Muscle layer of duodenum (tissue), 2 donors: ENCODE measurements around the gene DMRTA2.

ENCODE experiments used
- H3K27ac ChIP-seq: one replicate; pipeline ENCODE4 v1.7.0; 2013; ENCODE audit warnings: mild to moderate bottlenecking, low read length
- H3K27me3 ChIP-seq: one replicate; pipeline ENCODE4 v1.7.0; 2013; ENCODE audit warnings: low read depth, mild to moderate bottlenecking, control low read depth, low read length
- H3K36me3 ChIP-seq, 2 donors: one replicate each; pipeline ENCODE4 v1.7.0; 2013; ENCODE audit warnings: low read length in 2 of 2, control low read depth in 1 of 2, mild to moderate bottlenecking in 1 of 2; ENCODE audit not compliant: insufficient read depth in 2 of 2, control insufficient read depth in 1 of 2
- H3K4me1 ChIP-seq, 2 donors: one replicate each; pipeline ENCODE4 v1.7.0; 2013; ENCODE audit warnings: low read length in 2 of 2, mild to moderate bottlenecking in 2 of 2, control low read depth in 1 of 2, moderate library complexity in 1 of 2; ENCODE audit not compliant: insufficient read depth in 2 of 2, control insufficient read depth in 1 of 2
- H3K4me3 ChIP-seq, 2 donors: one replicate each; pipeline ENCODE4 v1.7.0; 2013; ENCODE audit warnings: low read length in 2 of 2, low read depth in 1 of 2, mild to moderate bottlenecking in 1 of 2
- H3K9me3 ChIP-seq, 2 donors: one replicate each; pipeline ENCODE4 v1.7.0; 2013; ENCODE audit warnings: low read length in 2 of 2, control low read depth in 1 of 2, mild to moderate bottlenecking in 1 of 2; ENCODE audit not compliant: control insufficient read depth in 1 of 2
- donor health status: healthy.

The DMRTA2 gene

GRCh38 chr1:50422946-50423669 is at the start of gene DMRTA2:
Gene DMRTA2 (minus strand): TSS chr1:50423443. CDS start chr1:50421536, 1,907 bp downstream.
- peak within 1 kb of the TSS; percentile 51 to 64 for H3K4me3 ChIP-seq

GRCh38 chr1:50471967-50472366 is 48.7 kb upstream of the DMRTA2 start:
- Histone ChIP-seq H3K4me1 (no peaks in the 10 kb centered on the region), H3K27me3 (no peaks in the 10 kb centered on the region), H3K9me3 (no peaks in the 10 kb centered on the region), H3K4me3 (no peak overlapping the region), H3K36me3 (peaks cover 8 to 37% of the 10 kb centered on the region in 2 donors), H3K27ac (no peak overlapping the region)

More at GRCh38 chr1:50422946-50423669, at the start of gene DMRTA2:
- peaks cover 3 to 65% of the 10 kb centered on the region in 2 donors for H3K4me1 ChIP-seq
- no peaks in the 10 kb centered on the region for H3K9me3 ChIP-seq
- H3K36me3 ChIP-seq, result no peaks in the 10 kb centered on the region
- H3K27me3 ChIP-seq, result peaks cover 90% of the 10 kb centered on the region
- no peak within 1 kb of the TSS for H3K27ac ChIP-seq

- no peaks in the 10 kb centered on the region for H3K9me3 ChIP-seq
- no peak overlapping the region for H3K27ac ChIP-seq
- H3K27me3 ChIP-seq, result no peaks in the 10 kb centered on the region
- no peaks in the 10 kb centered on the region for H3K4me1 ChIP-seq
- no peak overlapping the region for H3K4me3 ChIP-seq
- peaks cover 5 to 13% of the 10 kb centered on the region in 2 donors for H3K36me3 ChIP-seq
Measured at GRCh38 chr1:50462964-50463363, 39.7 kb upstream of the DMRTA2 start.

GRCh38 chr1:50458507-50458906 is 35.3 kb upstream of the DMRTA2 start:
- no peaks in the 10 kb centered on the region for H3K9me3 ChIP-seq
- no peaks in the 10 kb centered on the region for H3K4me1 ChIP-seq
- no peak overlapping the region for H3K27ac ChIP-seq
- H3K36me3 ChIP-seq, result peaks cover 5 to 8% of the 10 kb centered on the region in 2 donors
- H3K27me3 ChIP-seq, result no peaks in the 10 kb centered on the region
- H3K4me3 ChIP-seq, result no peak overlapping the region

- H3K27ac ChIP-seq, result no peak overlapping the region
- H3K4me1 ChIP-seq, result no peaks in the 10 kb centered on the region
- no peaks in the 10 kb centered on the region for H3K9me3 ChIP-seq
- H3K4me3 ChIP-seq, result no peak overlapping the region
- H3K27me3 ChIP-seq, result no peaks in the 10 kb centered on the region
- H3K36me3 ChIP-seq, result peaks cover 0 to 4% of the 10 kb centered on the region in 2 donors
Measured at GRCh38 chr1:50454911-50455310, 31.7 kb upstream of the DMRTA2 start.

GRCh38 chr1:50453266-50453665 is 30.0 kb upstream of the DMRTA2 start:
- H3K27ac ChIP-seq, result no peak overlapping the region
- no peaks in the 10 kb centered on the region for H3K4me1 ChIP-seq
- H3K9me3 ChIP-seq, result no peaks in the 10 kb centered on the region
- no peaks in the 10 kb centered on the region for H3K27me3 ChIP-seq
- no peak overlapping the region for H3K4me3 ChIP-seq
- peaks cover 0 to 4% of the 10 kb centered on the region in 2 donors for H3K36me3 ChIP-seq

GRCh38 chr1:50452700-50453099 is 29.5 kb upstream of the DMRTA2 start:
- Histone ChIP-seq H3K4me3 (no peak overlapping the region), H3K27me3 (no peaks in the 10 kb centered on the region), H3K9me3 (no peaks in the 10 kb centered on the region), H3K36me3 (peaks cover 0 to 4% of the 10 kb centered on the region in 2 donors), H3K27ac (no peak overlapping the region), H3K4me1 (no peaks in the 10 kb centered on the region)

GRCh38 chr1:50450861-50451653 is 27.8 kb upstream of the DMRTA2 start:
- H3K27me3 ChIP-seq, result no peaks in the 10 kb centered on the region
- peaks cover 0 to 4% of the 10 kb centered on the region in 2 donors for H3K36me3 ChIP-seq
- H3K9me3 ChIP-seq, result no peaks in the 10 kb centered on the region
- no peaks in the 10 kb centered on the region for H3K4me1 ChIP-seq
- H3K4me3 ChIP-seq, result no peak overlapping the region
- H3K27ac ChIP-seq, result no peak overlapping the region

- H3K9me3 ChIP-seq, result no peaks in the 10 kb centered on the region
- H3K27ac ChIP-seq, result no peak overlapping the region
- no peaks in the 10 kb centered on the region for H3K27me3 ChIP-seq
Measured at GRCh38 chr1:50447961-50448360, 24.7 kb upstream of the DMRTA2 start.

GRCh38 chr1:50441183-50441582 is 17.9 kb upstream of the DMRTA2 start:
- Histone ChIP-seq H3K4me3 (no peak overlapping the region), H3K27me3 (no peaks in the 10 kb centered on the region)

More at GRCh38 chr1:50447961-50448360, 24.7 kb upstream of the DMRTA2 start:
- peaks cover 0 to 8% of the 10 kb centered on the region in 2 donors for H3K36me3 ChIP-seq
- H3K4me1 ChIP-seq, result no peaks in the 10 kb centered on the region
- H3K4me3 ChIP-seq, result no peak overlapping the region

GRCh38 chr1:50438945-50439344 is 15.7 kb upstream of the DMRTA2 start:
- H3K36me3 ChIP-seq, result peaks cover 9 to 32% of the 10 kb centered on the region in 2 donors
- no peak overlapping the region for H3K27ac ChIP-seq
- no peaks in the 10 kb centered on the region for H3K9me3 ChIP-seq
- H3K4me1 ChIP-seq, result no peaks in the 10 kb centered on the region
- H3K4me3 ChIP-seq, result no peak overlapping the region
- no peaks in the 10 kb centered on the region for H3K27me3 ChIP-seq

More at GRCh38 chr1:50441183-50441582, 17.9 kb upstream of the DMRTA2 start:
- H3K4me1 ChIP-seq, result no peaks in the 10 kb centered on the region
- peaks cover 9 to 35% of the 10 kb centered on the region in 2 donors for H3K36me3 ChIP-seq
- no peak overlapping the region for H3K27ac ChIP-seq
- no peaks in the 10 kb centered on the region for H3K9me3 ChIP-seq
